HG02973 (cell line): ENCODE results near the gene PHKB.
"Not testable (repeated sequence)": the region's sequence is repeated elsewhere in the genome, so short reads cannot be mapped to it uniquely, and the experiment has no call there.

Experiments
- ATAC-seq: cut with Tn5 transposase; IDR thresholded peaks from one replicate; pipeline ENCODE4 v1.9.1; 2021; ENCODE audit warnings: moderate library complexity; ENCODE audit not compliant: unreplicated experiment

PHKB gene

DNA sequence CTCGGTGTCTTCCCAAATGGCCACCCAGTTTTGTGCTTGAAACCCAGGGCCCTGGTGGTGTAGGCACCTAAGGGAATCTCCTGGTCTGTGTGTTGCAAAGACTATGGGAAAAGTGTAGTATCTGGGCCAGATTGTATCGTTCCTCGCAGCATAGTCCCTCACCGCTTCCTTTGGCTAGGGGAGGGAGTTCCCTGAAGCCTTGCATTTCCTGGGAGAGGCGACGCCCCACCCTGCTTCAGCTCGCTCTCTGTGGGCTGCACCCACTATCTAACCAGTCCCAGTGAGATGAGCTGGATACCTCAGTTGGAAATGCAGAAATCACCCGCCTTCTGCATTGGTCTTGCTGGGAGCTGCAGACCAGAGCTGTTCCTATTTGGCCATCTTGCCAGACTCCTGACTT lies 93.5 kb downstream of the PHKB start:
- ATAC-seq, result not testable (repeated sequence)

DNA sequence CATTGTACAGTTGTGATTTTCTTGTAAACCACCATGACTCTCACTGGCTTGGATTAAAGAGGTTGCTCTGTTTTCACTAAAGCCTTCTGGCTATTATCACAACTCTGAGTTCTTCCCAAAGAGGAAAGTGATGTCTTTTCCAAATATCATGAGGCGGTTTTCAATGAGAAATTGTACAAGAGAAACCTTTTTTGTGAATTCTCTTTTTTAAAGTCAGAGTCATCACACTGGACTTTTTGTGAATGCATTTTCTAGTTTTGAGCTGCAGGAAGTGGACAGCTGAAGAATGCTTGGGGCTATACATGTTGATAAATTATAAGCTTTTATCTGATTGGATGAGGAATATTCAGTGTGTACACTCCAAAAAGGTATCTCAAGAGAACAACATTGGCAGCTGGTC lies 100.2 kb downstream of the PHKB start:
- ATAC-seq, result no peak

GRCh38 chr16:47562366-47562765 lies 101.2 kb downstream of the PHKB start:
- ATAC-seq, result no peak

DNA sequence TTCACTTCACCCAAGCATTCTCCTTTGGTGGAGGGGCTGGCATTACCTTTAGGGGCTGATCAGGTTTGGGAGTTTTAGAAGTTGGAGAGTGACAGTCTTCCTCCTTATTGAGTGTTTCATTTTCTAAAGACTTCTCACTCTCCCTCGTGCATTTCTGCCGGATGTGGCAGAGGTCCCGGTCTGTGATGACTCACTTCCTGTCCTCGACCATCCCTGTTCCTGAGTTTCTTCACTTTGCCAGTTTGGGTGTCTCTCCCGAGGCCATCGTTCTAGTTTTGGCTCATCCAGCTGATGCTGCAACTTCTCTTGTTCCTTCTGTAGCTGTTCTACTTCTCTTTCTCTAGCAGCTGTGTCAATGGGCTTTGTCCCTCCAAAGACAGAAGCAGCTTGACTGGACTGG lies 104.3 kb downstream of the PHKB start:
- ATAC-seq, result no peak

DNA sequence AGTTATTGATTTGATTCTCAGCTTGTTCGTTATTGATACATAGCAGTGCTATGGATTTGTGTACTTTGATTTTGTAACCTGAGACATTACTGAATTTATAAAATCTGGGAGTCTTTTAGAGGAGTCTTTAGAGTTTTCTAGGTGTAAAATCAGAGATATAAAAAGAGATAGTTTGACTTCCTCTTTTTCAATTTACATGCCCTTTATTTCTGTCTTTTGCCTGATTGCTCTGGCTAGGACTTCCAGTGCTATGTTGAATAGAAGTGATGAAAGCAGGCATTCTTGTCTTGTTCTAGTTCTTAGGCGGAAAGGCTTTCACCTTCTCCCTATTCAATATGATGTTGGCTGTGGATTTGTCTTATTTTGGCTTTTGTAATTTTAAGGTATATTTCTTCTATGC lies 106.2 kb downstream of the PHKB start:
- no peak for ATAC-seq

GRCh38 chr16:47568351-47568750 lies 107.2 kb downstream of the PHKB start:
- ATAC-seq, result no peak

DNA sequence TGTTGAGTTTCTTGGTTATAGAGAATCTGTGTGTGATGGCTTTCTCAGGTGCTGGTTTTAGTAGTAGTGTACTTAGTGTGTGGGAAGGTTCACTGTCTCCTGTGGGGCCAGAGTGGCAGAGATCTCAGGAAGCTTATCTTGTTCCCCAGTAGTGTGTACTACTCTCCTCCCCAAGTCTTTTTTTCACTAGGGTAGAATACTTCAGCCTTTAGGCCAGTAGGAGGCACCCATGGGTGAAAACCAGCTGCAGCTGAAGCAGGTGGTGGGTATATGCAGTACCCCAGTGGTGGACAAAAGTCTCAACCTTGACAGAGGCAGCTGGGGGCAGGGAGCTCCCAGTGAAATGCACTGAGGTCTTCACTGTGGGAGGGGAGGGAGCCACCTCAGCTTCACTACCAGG lies 109.9 kb downstream of the PHKB start:
- ATAC-seq, result no peak

DNA sequence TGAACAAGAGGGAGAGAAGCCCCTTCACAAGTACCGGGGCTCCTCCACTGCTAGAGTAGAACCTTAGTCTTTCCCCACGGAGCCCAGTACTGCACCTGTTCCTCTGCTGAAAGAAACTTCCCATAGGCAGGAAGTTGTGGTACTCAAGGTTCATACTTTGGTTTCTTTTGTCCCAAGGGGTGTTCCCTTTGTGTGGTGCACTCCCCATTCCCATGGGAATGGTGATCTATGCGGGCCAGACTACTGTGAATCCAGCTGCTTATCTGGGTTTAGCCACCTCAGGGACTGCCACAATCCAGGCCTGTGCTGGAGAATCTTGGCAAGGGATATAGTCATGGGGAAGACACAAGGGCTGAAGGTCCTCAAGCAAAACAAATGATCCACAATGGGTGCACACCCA lies 110.6 kb downstream of the PHKB start:
- no peak for ATAC-seq

DNA sequence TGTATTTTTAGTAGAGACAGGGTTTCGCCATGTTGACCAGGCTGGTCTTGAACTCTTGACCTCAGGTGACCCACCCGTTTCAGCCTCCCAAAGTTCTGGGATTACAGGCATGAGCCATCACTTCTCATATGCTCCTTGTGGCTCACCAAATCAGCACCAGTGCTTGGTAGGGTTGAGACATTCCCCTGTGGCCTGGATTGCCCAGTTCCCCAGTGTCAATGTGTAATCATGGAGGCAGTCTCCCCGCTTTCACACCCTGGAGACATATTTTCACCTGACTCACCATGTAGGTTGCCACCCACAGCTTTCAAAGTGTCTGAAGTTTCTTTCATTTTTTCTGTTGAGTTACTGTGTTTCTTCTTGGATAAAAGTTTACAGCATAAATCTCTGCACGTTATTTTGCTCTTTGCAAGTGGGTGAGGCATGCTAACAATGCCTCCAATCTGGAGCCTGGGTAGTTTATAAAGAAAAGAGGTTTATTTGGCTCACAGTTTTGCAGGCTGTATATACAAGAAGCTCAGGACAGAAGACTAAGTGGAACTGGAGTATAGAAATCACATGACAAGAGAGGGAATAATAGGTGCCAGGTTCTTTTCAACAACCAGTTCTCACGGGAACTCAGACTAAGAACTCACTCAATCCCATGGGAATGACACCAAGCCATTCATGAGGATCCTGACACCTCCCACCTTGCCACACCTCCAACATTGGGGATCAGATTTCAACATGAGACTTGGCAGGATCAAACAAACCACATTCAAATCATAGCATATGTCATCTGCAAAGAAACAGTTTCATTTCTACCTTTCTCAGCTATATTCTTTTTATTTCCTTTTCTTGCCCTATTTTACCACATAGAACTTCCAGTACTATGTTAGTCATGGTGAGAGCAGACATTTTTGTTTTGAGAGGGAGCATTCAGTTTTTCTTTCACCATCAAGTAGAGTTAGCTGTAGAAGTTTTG lies 113.2 kb downstream of the PHKB start:
- ATAC-seq, result no peak

DNA sequence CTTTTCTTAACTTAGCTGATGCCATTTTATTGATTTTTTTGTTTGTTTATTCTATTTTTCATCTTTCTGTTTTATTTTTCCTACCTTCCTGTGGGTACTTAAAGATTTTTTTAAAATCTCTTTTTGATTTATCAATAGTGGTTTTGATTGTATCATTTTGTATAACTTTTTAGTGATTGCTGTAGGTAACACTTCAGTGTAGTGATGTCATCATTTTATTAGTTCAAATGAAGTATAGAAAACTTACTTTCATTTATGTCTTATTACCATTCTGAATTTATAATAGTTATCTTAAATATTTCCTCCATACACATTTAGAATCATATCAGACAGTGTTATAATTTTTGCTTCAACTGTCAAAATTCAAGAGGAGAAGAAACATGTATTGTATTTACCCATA lies 115.9 kb downstream of the PHKB start:
- no peak for ATAC-seq

DNA sequence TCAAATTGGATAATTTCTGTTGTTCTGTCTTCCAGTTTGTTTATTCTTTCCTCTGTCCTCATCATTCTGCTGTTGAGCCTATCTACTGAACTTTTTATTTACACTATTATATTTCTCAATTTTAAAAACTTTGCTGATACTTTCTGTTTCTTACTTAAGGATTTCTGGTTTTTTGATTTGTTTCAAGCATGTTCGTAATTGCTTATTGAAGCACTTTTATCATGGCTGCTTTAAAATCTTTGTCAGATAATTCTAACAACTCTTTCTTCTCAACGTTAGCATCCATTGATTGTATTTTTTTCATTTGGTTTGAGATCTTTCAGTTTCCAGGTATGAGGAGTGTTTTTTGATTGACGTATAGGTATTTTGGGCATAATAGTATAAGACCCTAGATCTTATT lies 116.9 kb downstream of the PHKB start:
- no peak for ATAC-seq

DNA sequence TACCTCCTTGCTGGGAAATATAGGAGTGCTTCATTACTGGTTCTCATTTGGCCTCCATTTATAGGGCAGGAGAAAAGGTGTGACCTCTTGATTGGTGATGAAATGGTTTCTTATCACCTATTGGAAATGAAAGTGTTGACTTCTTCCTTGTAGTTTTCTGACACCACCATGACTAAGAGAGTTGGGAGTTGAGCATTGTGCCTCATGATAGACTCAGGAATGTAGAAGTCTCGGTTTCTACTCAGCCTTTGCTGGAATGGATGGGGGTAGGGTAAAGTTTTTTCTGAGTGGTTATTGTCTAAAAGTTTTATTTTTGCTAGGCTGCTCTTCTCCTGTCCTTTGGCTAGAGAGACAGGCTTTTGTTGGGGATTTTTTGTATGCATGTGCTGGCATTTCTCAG lies 117.4 kb downstream of the PHKB start:
- no peak for ATAC-seq

- no peak for ATAC-seq
Observed at GRCh38 chr16:47581114-47581513, 120.0 kb downstream of the PHKB start.

GRCh38 chr16:47584464-47585225 lies 123.5 kb downstream of the PHKB start:
- ATAC-seq, result no peak

GRCh38 chr16:47586121-47586520 lies 125.0 kb downstream of the PHKB start:
- no peak for ATAC-seq

- ATAC-seq, result no peak
Observed at GRCh38 chr16:47590472-47590871, 129.3 kb downstream of the PHKB start.

DNA sequence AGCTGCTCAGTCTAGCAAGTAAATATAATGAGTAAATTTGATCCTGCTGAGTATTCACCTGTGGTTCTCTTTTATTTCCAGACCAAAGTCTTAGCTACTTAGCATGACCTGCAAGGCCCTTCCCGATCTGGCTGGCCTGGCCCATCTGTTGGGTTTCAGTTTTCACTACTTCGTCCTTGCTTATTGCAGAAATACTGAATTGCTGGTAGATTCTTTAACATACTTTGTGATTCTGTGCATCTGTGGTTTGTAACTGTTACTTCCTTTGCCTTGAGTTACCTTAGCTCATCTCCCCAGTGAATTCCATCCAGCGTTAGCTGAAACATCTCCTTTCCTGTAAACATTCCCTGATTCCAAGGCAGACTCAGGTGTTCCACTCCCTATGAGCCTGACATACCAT lies 131.1 kb downstream of the PHKB start:
- no peak for ATAC-seq

- ATAC-seq, result peak; percentile 47
Observed at GRCh38 chr16:47599512-47599911, 138.4 kb downstream of the PHKB start.

GRCh38 chr16:47600376-47600775 lies 139.2 kb downstream of the PHKB start:
- no peak for ATAC-seq

DNA sequence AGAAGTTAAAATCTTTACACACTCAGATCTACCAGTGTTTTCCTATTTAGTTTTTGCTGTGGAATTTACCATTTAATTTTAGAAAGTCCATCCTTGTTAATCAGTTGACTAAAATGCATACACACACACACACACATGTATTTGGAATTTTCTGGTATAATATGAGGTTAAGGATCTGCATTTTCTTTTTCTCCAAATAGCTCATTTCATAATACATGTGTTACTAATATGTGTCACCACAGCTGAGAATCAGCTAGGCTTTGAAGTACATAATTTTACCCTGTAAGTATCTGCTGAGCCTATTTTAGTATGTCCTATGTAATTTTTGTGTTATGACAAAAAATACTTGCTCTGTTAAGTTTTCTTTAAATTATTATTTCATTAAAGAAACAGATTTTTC lies 143.2 kb downstream of the PHKB start:
- no peak for ATAC-seq

GRCh38 chr16:47611042-47611441 lies 149.9 kb downstream of the PHKB start:
- ATAC-seq, result no peak

DNA sequence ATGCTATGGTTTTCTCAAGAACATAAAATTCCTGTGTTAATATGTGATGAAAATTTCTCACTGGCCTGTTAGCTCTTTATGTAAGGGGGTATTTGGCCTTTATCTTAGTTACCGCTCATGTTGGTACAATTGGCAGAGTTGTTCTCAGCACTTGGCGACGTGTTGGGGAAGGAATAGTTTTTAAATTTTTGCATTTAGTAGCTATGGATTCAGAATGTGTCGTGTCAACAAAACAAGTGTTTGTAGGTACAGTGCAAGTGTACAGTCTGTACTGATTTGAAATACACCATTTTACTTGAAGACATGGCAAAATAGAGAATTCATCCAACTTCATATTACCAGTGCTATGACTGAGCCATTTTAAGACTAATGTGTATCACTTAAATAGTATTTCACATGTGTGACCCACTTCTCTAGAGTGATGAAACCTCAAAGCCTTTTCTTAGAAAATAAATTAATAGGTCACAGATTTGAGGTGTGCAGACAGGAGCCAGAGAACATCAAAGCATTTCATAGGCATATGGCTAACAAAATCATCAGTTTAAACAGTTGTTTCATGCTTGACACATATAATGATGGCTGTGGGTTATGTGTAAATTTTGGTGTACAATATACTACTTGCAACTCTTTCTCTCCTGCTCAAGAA lies 150.8 kb downstream of the PHKB start:
- no peak for ATAC-seq
